NCI-H2227 treated with DMSO at 0.1 percent for 48 hours (cell line): ENCODE data around the gene MAPKBP1.

Experiments used
- DNase-seq: peaks from one replicate; lab custom pipeline; 2025; lab: John Stamatoyannopoulos, UW

MAPKBP1 gene

GRCh38 chr15:41869770-41870688 is 95.7 kb downstream of the MAPKBP1 start:
- DNase-seq, result no peak

- DNase-seq, result no peak
Measured at GRCh38 chr15:41870689-41871081, 96.4 kb downstream of the MAPKBP1 start.

DNA sequence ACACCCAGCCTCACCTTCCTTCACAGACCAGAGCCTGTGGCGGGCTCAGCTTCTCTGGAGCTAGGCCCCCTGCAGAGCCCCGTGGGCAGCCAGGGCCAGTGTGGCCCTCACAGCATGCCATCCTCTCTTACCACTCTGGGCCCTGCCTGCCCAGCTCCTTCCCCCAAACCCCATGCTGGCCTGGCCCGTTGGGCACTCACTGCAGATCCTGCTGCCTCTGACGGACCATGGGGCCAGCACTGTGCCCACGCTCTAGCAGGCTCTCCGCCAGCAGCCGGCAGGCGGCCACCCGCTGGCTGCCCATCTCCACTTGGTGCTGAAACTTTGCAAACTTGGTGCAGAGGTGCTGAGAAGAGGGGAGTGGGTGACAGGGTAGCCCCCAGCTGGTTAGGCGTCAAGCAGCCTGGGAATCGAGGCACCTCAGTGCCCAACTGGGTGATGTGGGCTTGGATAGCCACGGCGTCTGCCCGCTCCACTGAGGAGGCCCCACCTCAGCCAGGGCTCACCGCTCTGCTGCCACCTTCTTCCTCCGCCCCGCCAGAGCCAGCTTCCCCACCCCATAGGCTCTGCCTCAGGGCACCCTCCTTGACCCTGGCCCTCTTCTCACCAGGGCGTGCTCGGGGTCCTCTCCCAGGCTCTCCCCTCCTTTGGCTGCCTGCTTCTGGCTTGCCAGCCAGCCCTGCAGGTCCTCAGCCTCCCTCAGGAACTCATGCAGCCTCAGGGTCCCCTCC is 97.1 kb downstream of the MAPKBP1 start:
- no peak for DNase-seq

DNA sequence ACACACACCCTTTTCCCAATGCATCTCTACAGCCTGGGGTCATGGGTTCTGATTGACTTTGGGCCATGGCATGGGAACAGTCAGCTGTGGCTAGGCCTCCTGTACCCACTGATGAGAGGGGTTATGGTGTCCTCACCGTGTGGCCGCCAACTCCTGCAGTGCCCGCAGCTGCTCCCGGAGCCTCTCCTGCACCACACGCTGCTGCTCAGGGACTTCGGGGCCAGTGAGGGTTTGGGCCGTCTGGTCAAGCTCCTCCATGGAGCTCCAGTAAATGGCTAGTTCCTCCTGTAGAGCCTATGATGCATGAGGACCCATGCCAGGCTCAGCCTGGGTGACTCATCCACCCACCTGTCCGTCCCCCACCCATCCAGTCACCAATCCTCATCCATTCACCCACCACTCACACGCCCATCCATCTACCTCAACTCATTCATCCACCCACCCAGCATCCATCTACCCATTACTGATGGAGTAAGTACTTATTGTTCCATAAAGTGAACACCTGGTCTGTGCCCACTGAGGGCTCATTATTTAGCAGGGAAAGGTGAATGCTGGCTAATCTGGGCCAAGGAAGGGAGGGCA is 98.0 kb downstream of the MAPKBP1 start:
- no peak for DNase-seq

DNA sequence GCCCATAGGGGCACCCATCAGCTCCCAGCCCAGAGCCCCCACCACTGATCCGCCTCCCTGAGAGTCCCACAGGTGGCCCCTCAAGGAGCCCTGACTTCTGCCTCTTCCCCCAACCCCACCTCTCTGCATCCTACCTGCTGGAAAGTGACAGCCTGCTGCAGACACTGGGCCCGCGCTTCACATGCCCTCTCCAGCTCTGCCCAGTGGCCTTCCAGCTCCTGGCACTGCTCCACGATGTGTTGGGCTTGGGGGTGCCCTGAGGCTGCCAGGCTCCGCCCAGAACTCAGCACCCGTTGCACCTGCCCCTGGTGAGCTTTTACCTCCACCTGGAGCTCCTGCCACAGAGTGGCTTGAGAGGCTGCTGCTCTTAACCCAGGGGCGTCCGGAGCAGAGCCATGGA is 99.4 kb downstream of the MAPKBP1 start:
- DNase-seq, result no peak

DNA sequence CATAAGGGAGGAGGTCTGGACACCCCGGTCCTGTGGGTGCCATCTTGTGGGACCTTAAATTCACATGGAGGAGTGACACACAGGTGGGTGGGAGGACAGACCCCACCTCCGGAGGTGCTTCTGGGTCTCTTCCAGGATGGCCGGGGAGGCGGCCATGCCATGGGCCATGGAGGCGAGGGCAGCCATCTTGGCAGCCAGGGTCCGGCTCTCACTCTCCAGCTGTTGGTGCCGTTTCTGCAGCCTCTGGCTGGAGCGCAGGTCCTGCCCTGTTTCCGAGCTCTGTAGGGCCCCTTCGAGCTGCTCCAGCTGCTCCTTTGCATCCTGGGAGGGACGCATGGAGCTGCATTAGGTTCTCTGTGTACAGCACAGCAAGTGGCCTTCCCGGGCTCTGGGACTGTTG is 100.5 kb downstream of the MAPKBP1 start:
- no peak for DNase-seq

DNA sequence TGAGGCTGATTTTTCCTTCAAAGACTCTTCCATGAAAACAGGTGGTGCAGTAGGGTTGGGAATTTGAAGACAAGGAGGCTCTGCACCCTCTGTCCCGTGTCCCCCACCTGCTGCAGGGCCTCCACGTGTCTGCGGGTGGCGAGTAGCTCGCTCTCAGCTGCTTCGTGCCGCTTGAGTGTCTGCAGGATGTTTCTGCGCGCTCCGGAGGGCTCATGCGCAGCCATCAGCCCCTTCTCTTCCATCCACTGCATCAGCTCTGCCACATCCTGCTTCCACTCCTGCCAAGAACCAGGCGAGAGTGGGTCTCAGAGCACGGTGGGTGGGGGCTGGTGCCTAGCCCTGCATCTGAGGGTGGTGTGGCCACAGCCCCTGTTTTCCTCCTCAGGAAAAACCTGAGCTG is 101.7 kb downstream of the MAPKBP1 start:
- DNase-seq, result no peak

DNA sequence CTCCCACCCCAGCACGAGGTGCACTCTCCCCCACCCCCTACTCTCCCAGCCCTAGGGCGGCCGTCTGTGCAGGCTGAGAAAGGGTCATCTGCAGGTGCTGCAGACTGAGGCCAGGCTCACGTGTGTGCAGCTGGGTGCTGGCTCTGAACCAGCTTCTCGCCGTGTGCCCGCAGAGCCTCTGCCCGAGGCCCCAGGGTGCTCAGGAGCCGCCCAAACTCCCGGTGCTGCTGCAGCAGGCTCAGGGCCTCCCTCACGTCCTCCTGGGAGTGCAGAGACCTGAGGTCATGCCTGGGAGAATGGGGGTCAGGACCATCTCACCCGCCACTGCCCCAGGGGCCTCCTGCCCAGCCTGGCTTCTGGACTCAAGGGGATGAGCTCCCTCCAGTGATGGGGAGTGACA is 102.4 kb downstream of the MAPKBP1 start:
- no peak for DNase-seq
